SJCRH30 (cell line): Measurements from ENCODE around the gene HIRIP3. TPM values are rescaled to one million over a fixed set of nuclear protein-coding genes. Genes with fewer than 3 reads are reported as not detected.
"Not testable (repeated sequence)": the region's sequence is repeated elsewhere in the genome, so short reads cannot be mapped to it uniquely, and the experiment has no call there.

ENCODE experiments used
- DNase-seq, 2 experiments: peaks; one replicate each; pipeline ENCODE4 v3.0.0-alpha.2; 2015 to 2020
- H3K27ac ChIP-seq: fragments of 250-450 bp; sonication (Bioruptor Pico); 2 replicates; pipeline ENCODE4 v1.5.1; 2020; ENCODE audit warnings: mild to moderate bottlenecking, moderate library complexity
- H3K27me3 ChIP-seq: fragments of 250-450 bp; sonication (Bioruptor Pico); 2 replicates; pipeline ENCODE4 v1.5.1; 2020; ENCODE audit warnings: mild to moderate bottlenecking, moderate library complexity
- H3K36me3 ChIP-seq: fragments of 250-450 bp; sonication (Bioruptor Pico); 2 replicates; pipeline ENCODE4 v1.5.1; 2020; ENCODE audit warnings: mild to moderate bottlenecking, moderate library complexity
- H3K4me1 ChIP-seq: fragments of 250-450 bp; sonication (Bioruptor Pico); 2 replicates; pipeline ENCODE4 v1.5.1; 2020; ENCODE audit warnings: mild to moderate bottlenecking, moderate library complexity
- H3K4me3 ChIP-seq: fragments of 250-450 bp; sonication (Bioruptor Pico); 2 replicates; pipeline ENCODE4 v1.5.1; 2020; ENCODE audit warnings: mild to moderate bottlenecking, moderate library complexity
- H3K9me3 ChIP-seq: fragments of 250-450 bp; sonication (Bioruptor Pico); replicated peaks from 2 replicates; pipeline ENCODE4 v1.5.1; 2020; ENCODE audit warnings: mild to moderate bottlenecking, moderate library complexity
- total RNA-seq: library from RNA; depleted of rRNA; stranded (reverse); fragments of >200 nt; shearing (Covaris generic); gene quantifications from 2 replicates; pipeline ENCODE4 v1.2.3, GENCODE V29; 2014

The HIRIP3 gene
- total RNA-seq, 1 experiment from 2014 or later, result 12.5 TPM

DNA sequence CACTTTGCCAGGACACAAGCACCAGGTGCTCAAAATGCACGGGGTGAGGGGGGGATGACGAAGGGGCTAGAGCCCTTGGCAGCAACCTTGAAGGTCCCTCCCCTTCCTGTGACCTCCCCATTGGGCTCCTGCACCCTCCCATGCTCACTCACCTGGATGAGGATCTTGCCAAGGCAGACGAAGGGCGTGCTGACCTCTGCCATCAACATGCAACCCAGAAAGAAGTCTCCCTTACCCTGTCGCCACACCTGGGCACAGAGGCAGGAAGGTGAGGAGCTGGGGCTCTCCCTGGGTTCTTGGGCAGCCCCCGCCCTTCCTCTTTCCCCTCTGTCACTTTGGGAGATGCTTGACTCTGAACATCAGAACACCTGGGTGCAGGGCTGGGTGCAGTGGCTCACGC lies 30.2 kb upstream of the HIRIP3 start:
- Histone ChIP-seq H3K27me3 (no peaks in the 10 kb centered on the region), H3K36me3 (no peaks in the 10 kb centered on the region), H3K4me1 (peaks cover 18% of the 10 kb centered on the region), H3K4me3 (no peak overlapping the region), H3K9me3 (no peaks in the 10 kb centered on the region), H3K27ac (no peak overlapping the region)
- no peak for DNase-seq

GRCh38 chr16:30025156-30025555 lies 29.7 kb upstream of the HIRIP3 start:
- Histone ChIP-seq H3K9me3 (no peaks in the 10 kb centered on the region), H3K36me3 (no peaks in the 10 kb centered on the region), H3K27ac (no peak overlapping the region), H3K4me3 (no peak overlapping the region), H3K4me1 (peaks cover 18% of the 10 kb centered on the region), H3K27me3 (no peaks in the 10 kb centered on the region)
- DNase-seq, result no peak

- H3K4me1 ChIP-seq, result peaks cover 16% of the 10 kb centered on the region
- no peak overlapping the region for H3K4me3 ChIP-seq
- no peaks in the 10 kb centered on the region for H3K9me3 ChIP-seq
- no peak for DNase-seq
- H3K27me3 ChIP-seq, result no peaks in the 10 kb centered on the region
- no peak overlapping the region for H3K27ac ChIP-seq
- no peaks in the 10 kb centered on the region for H3K36me3 ChIP-seq
These were observed 29.0 kb upstream of the HIRIP3 start for GRCh38 chr16:30024451-30024850.

- Histone ChIP-seq H3K27me3 (no peaks in the 10 kb centered on the region), H3K27ac (no peak overlapping the region), H3K4me3 (no peak overlapping the region), H3K4me1 (peaks cover 9% of the 10 kb centered on the region), H3K36me3 (no peaks in the 10 kb centered on the region), H3K9me3 (no peaks in the 10 kb centered on the region)
- DNase-seq, result no peak
These were observed 28.2 kb upstream of the HIRIP3 start for GRCh38 chr16:30023586-30023985.

DNA sequence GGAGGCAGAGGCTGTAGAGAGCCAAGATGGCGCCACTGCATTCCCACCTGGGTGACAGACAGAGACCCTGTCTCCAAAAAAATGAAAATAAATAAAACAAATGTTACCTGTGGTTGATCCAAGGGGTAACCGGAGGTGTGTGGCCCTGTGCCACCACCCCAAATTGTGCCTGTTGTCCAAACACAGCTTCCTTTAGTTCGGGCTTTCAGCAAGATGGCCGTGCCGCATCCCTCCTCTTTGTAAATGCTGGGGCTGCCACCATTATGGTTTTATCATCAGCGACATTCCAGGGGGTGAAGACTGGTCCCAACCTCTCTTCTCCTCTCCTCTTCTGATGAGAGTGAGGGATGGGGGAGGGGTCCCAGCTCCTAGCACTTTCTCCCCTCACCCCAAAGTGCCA lies 27.5 kb upstream of the HIRIP3 start, which contains the start of gene C16orf92:
C16orf92 (plus strand) TSS at position 312 of the 400 bp plus-strand sequence. CDS start 143 bp downstream, outside the sequence.
- no peak for DNase-seq
- H3K9me3 ChIP-seq, result no peaks in the 10 kb centered on the region
- H3K4me1 ChIP-seq, result peaks cover 9% of the 10 kb centered on the region
- H3K36me3 ChIP-seq, result no peaks in the 10 kb centered on the region
- H3K27me3 ChIP-seq, result no peaks in the 10 kb centered on the region
- H3K4me3 ChIP-seq, result no peak within 1 kb of the TSS
- no peak within 1 kb of the TSS for H3K27ac ChIP-seq

DNA sequence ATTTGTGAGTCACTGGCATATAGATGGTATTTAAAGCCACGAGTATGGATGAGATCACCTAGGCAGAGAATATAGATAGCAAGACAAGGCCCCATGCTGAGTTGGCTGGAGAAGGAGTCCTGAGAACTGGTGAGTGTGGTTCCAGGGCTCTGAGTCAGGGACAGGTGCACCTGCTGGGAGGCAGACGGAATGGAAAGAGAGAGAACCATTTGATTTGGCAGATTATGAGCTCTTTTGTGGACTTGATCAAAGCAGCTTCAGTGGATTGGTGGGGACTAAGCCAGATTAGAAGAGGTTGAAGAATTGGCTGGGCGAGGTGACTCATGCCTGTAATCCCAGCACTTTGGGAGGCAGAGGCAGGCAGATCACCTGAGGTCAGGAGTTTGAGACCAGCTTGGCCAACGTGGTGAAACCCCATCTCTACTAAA lies 23.3 kb upstream of the HIRIP3 start:
- no peak for DNase-seq
- Histone ChIP-seq H3K36me3 (no peaks in the 10 kb centered on the region), H3K27me3 (no peaks in the 10 kb centered on the region), H3K9me3 (no peaks in the 10 kb centered on the region), H3K27ac (no peak overlapping the region), H3K4me3 (no peak overlapping the region), H3K4me1 (no peaks in the 10 kb centered on the region)

- H3K4me1 ChIP-seq, H3K27ac ChIP-seq, H3K4me3 ChIP-seq, H3K36me3 ChIP-seq, H3K9me3 ChIP-seq, H3K27me3 ChIP-seq, DNase-seq: not testable (repeated sequence)
These were observed 22.5 kb upstream of the HIRIP3 start for GRCh38 chr16:30017937-30018336.

DNA sequence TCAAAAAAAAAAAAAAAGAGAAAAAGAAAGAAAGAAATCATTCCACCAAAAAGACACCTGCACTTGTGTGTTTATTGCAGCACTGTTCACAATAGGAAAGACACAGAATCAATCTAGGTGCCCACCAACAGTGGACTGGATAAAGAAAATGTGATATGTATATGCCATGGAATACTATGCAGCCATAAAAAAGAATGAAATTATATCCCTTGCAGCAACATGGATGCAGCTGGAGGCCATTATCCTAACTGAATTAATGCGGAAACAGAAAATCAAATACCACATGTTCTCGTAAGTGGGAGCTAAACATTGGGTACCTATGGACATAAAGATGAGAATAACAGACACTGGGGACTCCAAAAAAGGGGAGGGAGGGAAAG lies 21.9 kb upstream of the HIRIP3 start:
- H3K4me1 ChIP-seq, result no peaks in the 10 kb centered on the region
- H3K9me3 ChIP-seq, result no peaks in the 10 kb centered on the region
- H3K27me3 ChIP-seq, result no peaks in the 10 kb centered on the region
- no peak for DNase-seq
- no peak overlapping the region for H3K27ac ChIP-seq
- no peaks in the 10 kb centered on the region for H3K36me3 ChIP-seq
- no peak overlapping the region for H3K4me3 ChIP-seq

DNA sequence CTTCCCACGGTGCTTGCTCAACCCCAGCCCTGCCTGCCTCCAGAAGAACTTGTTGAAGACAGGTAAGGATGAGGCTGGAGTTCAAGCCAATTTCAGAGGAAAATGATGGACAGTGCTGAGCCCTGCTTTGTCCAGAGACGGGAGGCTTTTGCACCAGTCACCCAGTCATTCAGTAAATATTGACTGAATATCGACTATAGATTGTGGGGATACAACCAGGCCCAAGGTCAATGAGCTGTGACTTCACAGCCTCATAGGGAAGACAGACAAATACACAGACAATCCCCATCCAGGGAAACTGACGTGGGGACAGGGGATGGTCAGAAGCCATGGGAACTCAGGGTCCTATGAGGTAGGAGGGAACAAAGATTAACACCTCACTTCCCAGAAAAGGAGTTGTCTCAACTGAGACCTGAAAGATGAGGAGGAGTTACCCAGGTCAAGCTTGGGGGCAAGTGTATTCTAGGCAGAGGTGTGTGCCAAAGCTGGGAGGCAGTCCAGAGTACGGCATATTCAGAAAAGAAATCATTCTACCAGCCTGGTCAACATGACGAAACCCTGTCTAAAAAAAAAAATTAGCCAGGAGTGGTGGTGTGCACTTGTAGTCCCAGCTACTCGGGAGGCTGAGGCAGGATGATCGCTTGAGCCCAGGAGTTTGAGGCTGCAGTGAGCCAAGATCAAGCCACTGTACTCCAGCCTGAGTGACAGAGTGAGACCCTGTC lies 21.3 kb upstream of the HIRIP3 start:
- DNase-seq, result no peak
- H3K9me3 ChIP-seq, result no peaks in the 10 kb centered on the region
- no peak overlapping the region for H3K4me3 ChIP-seq
- no peaks in the 10 kb centered on the region for H3K36me3 ChIP-seq
- no peak overlapping the region for H3K27ac ChIP-seq
- no peaks in the 10 kb centered on the region for H3K27me3 ChIP-seq
- no peaks in the 10 kb centered on the region for H3K4me1 ChIP-seq

GRCh38 chr16:30015450-30015849 lies 20.0 kb upstream of the HIRIP3 start:
- H3K27ac ChIP-seq, H3K9me3 ChIP-seq, H3K4me1 ChIP-seq, H3K27me3 ChIP-seq, H3K36me3 ChIP-seq, H3K4me3 ChIP-seq, DNase-seq: not testable (repeated sequence)

DNA sequence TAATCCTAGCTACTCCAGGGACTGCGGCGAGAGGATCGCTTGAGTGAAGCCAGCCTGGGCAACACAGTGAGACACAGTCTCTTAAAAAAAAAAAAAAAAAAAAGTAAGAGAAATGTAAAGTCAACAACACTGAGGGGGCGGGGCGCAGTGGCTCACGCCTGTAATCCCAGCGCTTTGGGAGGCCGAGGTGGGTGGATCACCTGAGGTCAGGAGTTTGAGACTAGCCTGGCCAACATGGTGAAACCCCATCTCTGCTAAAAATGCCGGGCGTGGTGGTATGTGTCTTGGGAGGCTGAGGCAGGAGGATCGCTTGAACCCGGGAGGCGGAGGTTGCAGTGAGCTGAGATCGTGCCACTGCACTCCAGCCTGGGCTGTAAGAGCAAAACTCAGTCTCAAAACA lies 17.2 kb upstream of the HIRIP3 start:
- not testable (repeated sequence) for H3K9me3 ChIP-seq, H3K4me1 ChIP-seq, DNase-seq, H3K36me3 ChIP-seq, H3K4me3 ChIP-seq, H3K27ac ChIP-seq
- peaks cover 11% of the 10 kb centered on the region; the same call in 1 of the 2 replicates for H3K27me3 ChIP-seq

- H3K4me3 ChIP-seq, result no peak overlapping the region
- H3K36me3 ChIP-seq, result no peaks in the 10 kb centered on the region
- H3K4me1 ChIP-seq, result no peaks in the 10 kb centered on the region
- DNase-seq, result no peak
- no peak overlapping the region for H3K27ac ChIP-seq
- peaks cover 11% of the 10 kb centered on the region; the same call in 1 of the 2 replicates for H3K27me3 ChIP-seq
- no peaks in the 10 kb centered on the region for H3K9me3 ChIP-seq
These were observed 16.5 kb upstream of the HIRIP3 start for GRCh38 chr16:30011714-30012504.

- Histone ChIP-seq H3K27me3 (peaks cover 11% of the 10 kb centered on the region; the same call in 1 of the 2 replicates), H3K4me3 (no peak within 1 kb of the TSS), H3K9me3 (no peaks in the 10 kb centered on the region), H3K4me1 (no peaks in the 10 kb centered on the region), H3K27ac (no peak within 1 kb of the TSS), H3K36me3 (no peaks in the 10 kb centered on the region)
- no peak for DNase-seq
These were observed 15.7 kb upstream of the HIRIP3 start, which contains the start of gene DOC2A for GRCh38 chr16:30010844-30011713. DOC2A (minus strand) TSS chr16:30011027; CDS start chr16:30010222, 805 bp downstream.

DNA sequence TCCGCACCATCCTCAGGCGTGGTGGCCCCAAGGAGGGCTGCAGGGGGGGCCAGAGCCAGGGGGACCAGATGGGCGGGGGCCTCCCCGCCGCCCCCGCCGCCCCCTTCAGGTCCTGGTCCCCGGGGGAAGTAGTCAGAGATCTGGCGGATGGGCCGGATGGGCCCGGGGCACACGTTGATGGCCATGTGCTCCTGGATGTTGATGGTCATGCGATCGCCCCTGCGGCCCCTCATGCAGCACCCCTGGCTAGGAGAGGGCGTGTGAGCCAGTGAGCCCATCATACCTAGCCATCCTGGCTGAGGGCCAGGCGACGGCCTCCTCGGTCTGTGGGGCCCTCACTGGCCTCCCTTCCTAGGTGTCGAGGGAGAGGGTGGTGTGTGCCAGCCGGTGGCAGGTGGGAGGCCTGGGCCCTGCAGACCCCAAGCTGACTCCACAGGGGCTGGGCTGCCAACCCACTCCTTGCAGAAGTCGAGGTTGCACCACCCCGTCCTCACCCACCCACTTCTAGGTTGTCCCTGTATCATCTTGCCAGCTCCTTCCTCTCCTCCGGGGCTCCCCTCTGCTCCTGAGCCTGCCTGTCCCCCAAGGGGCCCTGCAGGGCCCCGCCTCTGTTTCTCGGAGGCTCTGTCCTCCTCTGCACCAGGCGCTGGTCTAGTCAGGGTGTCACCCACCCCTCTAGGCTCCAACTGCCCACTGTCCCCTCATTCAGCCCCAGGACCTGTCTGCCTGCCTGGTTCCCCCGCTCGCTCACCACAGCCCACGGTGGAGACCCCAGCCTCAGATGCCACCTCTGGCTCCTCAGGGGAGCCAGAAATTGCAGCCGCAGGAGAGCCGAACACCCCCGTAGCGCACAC lies 14.8 kb upstream of the HIRIP3 start:
- peaks cover 11% of the 10 kb centered on the region; the same call in 1 of the 2 replicates for H3K27me3 ChIP-seq
- H3K9me3 ChIP-seq, result no peaks in the 10 kb centered on the region
- H3K4me1 ChIP-seq, result no peaks in the 10 kb centered on the region
- no peak overlapping the region for H3K27ac ChIP-seq
- no peak for DNase-seq
- no peak overlapping the region for H3K4me3 ChIP-seq
- H3K36me3 ChIP-seq, result no peaks in the 10 kb centered on the region
